SU-DHL-6 (cell line): Measurements from ENCODE around the gene CLHC1.

Source experiments
- CTCF ChIP-seq: fragments of 200-600 bp; sonication (generic); IDR thresholded peaks from one replicate; pipeline ENCODE4 v1.5.1; 2017; ENCODE audit warnings: antibody characterized with exemption, mild to moderate bottlenecking, low read length, moderate library complexity; ENCODE audit not compliant: insufficient read depth, poor library complexity, severe bottlenecking
- EZH2phosphoT487 ChIP-seq: fragments of 200-600 bp; sonication (generic), shearing (Covaris generic); conservative IDR thresholded peaks from 2 replicates; pipeline ENCODE4 v1.6.1; 2018; ENCODE audit warnings: mild to moderate bottlenecking, antibody characterized with exemption, low read length, moderate library complexity, mixed read lengths

DNA sequence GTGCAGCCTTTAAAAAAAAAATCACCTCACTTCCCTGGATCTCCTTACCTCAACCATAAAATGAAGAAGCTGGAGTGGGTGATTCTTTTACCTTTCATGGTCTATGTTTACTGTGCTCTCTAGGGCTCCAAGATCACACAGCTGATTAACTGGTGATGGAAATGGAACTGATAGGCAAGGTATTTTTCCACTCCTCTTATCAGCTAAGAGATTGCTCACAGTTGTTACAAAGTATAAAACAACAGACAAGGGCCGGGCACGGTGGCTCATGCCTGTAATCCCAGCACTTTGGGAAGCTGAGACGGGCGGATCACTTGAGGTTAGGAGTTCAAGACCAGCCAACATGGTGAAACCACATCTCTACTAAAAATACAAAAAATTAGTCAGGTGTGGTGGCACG lies 14.9 kb upstream of the CLHC1 start:
- TF ChIP-seq CTCF: no peak
- TF ChIP-seq EZH2phosphoT487: no peak
